T47D (cell line): ENCODE results near the gene CACNA1B.
A peak's percentile ranks its signal among the peaks of the same experiment; 100 is the strongest.
"Not testable (repeated sequence)": the region's sequence is repeated elsewhere in the genome, so short reads cannot be mapped to it uniquely, and the experiment has no call there.

Experiments
- DNase-seq, 2 experiments: peaks; one replicate each; pipeline versions ENCODE4 v3.0.0 to v3.0.0-alpha.2; 2011 to 2012; ENCODE audit warnings: low read depth in 1 of 2, low spot score in 1 of 2
- JUND ChIP-seq: IDR thresholded peaks from 2 replicates; pipeline ENCODE4 v1.6.1; 2012; ENCODE audit warnings: low read depth
- in situ Hi-C: cut with HindIII; loops from 2 replicates; pipeline ENCODE4 v1.10.0; 2016; ENCODE audit warnings: low sequenced_read_pairs, low pct_unique_long_range_greater_than_20kb

CACNA1B gene

GRCh38 chr9:137882506-137882821 is 4.9 kb downstream of the CACNA1B start:
- in situ Hi-C loops: no loop called here

GRCh38 chr9:137883977-137884376 is 6.4 kb downstream of the CACNA1B start:
- DNase-seq, in situ Hi-C loops: not testable (repeated sequence)

More at GRCh38 chr9:137882506-137882821, 4.9 kb downstream of the CACNA1B start:
- TF ChIP-seq JUND: no peak
- DNase-seq: no peak

DNA sequence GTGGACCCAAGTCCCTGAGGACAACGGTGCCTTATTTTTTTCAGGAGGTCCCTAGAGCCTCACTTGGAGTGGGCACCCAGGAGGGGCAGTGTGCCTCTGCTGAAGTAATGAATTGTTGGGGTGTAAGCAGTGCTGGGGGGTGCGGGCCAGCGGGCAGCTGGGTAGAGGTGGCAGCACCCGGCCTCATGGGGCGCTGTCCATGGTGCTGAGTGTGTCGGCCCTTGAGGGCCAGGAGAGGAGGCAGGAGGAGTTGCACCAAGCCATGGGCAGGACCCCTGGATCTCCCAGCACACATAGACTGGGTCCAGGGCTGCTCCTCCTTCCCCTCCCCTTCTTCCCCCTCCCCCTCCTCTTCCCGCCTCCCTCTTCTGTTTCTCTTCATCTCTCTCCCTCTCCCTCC is 7.0 kb downstream of the CACNA1B start:
- DNase-seq: peak in 1 of 2 experiments; percentile 61
- in situ Hi-C loops: not testable (repeated sequence)

GRCh38 chr9:137885121-137885520 is 7.5 kb downstream of the CACNA1B start:
- DNase-seq, in situ Hi-C loops: not testable (repeated sequence)

DNA sequence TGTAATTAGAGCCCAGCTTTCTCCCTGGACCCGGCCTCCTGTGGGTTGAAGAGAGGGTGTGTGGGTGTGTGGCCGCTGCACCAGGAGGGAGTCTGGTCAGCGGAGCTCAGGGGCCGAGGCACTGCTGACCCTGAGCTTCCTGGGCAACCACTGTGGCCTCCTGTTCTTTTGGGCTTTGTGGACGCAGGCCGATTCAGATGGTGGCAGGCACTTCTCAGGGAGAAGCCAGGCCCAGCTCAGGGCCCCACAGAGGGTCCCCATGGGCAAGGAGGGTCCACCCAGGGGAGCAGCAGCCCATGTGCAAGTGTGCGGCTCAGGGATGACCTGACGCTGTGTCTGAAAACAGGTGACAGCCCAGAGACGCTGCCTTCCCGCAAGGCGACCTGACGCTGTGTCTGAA is 11.0 kb downstream of the CACNA1B start:
- in situ Hi-C loops, DNase-seq: not testable (repeated sequence)

GRCh38 chr9:137889966-137890365 is 12.4 kb downstream of the CACNA1B start:
- in situ Hi-C loops, DNase-seq: not testable (repeated sequence)

- in situ Hi-C loops, DNase-seq: not testable (repeated sequence)
Measured at GRCh38 chr9:137890768-137891587, 13.4 kb downstream of the CACNA1B start.

GRCh38 chr9:137891588-137892423 is 14.2 kb downstream of the CACNA1B start:
- no peak for TF ChIP-seq JUND
- no peak for DNase-seq
- in situ Hi-C loops: no loop called here

- no peak for DNase-seq
- in situ Hi-C loops: no loop called here
- TF ChIP-seq JUND: no peak
Measured at GRCh38 chr9:137892424-137893191, 15.0 kb downstream of the CACNA1B start.

DNA sequence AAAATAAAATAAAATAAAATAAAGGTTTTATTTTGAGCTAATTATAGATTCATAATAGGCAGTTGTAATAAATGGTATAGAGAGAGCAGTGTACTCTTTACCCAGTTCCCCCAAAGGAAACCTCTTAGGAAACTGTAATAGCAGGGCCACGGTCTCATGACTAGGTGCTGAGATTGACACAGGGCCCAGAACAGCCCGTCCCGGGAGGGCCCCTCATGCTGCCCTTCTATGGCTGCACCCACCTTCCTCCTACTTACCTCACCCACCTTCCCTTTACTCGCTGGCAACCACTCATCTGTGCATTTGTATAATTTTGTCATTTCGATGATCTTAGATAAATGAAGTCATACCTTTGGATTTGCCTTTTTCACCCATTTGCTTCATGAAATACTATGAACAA is 16.1 kb downstream of the CACNA1B start:
- TF ChIP-seq JUND: no peak
- in situ Hi-C loops: no loop called here
- DNase-seq: no peak

DNA sequence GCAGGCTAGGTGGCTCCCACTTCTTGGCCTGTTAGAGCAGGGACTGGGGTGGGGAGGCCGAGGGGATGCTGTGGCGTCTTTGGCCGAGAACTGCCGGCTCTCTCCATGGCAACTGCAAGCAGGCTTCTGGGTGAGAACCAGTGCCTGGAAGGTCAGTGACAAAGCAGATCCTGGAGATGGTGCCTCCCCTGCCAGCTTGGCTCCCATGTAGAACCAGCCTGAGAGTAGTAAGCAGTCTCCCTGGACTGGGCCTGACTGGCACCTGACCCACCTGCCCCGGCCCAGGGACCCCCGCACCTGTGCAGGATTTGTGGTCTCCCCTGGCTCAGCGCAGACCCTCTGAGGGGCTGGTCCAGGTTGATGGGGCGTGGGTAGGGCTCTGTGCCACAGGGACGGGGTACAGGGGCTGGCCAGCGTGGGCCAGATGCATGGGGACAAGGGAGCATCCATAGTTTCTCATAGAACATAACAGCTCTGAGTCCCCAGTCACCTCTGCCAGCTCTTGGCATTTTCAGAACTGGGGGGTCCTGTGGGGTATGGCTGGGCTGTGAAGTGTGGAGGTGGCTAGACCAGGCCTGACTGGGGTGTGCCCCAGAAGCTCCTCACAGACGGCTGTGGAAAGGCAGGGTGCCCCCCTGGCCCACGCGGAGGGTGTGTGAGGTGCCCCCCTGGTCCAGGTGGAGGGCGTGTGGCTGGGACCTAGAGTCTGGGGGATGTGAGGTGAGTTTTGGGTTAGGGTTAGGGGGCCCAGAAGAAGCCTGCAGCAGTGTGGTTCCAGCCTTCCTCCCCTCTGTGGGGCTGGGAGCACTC is 22.2 kb downstream of the CACNA1B start:
- no peak for TF ChIP-seq JUND
- DNase-seq: no peak
- in situ Hi-C loops: no loop called here

- in situ Hi-C loops: no loop called here
- TF ChIP-seq JUND: no peak
- DNase-seq: no peak
Measured at GRCh38 chr9:137900584-137901310, 23.2 kb downstream of the CACNA1B start.
